Neutrophil (primary cell): ENCODE measurements around the gene KRTAP9-6.

Source experiments
- H3K27ac ChIP-seq: fragments of 200-600 bp; sonication (generic); 2 replicates; pipeline ENCODE4 v1.5.1; 2016; ENCODE audit warnings: mild to moderate bottlenecking, moderate library complexity
- H3K27me3 ChIP-seq: fragments of 200-600 bp; sonication (generic); 2 replicates; pipeline ENCODE4 v1.6.0; 2016; ENCODE audit warnings: mild to moderate bottlenecking
- H3K36me3 ChIP-seq: fragments of 200-600 bp; sonication (generic); 2 replicates; pipeline ENCODE4 v1.5.1; 2017
- H3K4me1 ChIP-seq, 2 experiments: fragments of 200-600 bp in 1 of 2; sonication (generic) in 1 of 2; 1 replicate in 1 of 2; 2 replicates in 1 of 2; pipeline versions ENCODE4 v1.5.1 to v1.6.1; 2013 to 2016; ENCODE audit warnings: low read depth in 1 of 2, low read length in 1 of 2, mild to moderate bottlenecking in 1 of 2, moderate library complexity in 1 of 2; ENCODE audit not compliant: control insufficient read depth in 1 of 2, insufficient read depth in 1 of 2
- H3K4me3 ChIP-seq, 2 experiments: fragments of 200-600 bp in 1 of 2; sonication (generic) in 1 of 2; 1 replicate in 1 of 2; 2 replicates in 1 of 2; pipeline ENCODE4 v1.5.1; 2013 to 2016; ENCODE audit warnings: low read depth in 1 of 2, low read length in 1 of 2, mild to moderate bottlenecking in 1 of 2, moderate library complexity in 1 of 2
- H3K9me3 ChIP-seq: fragments of 200-600 bp; sonication (generic); 2 replicates; pipeline ENCODE4 v1.5.1; 2016
- TF ChIP-seq, protein P1 (sequence below): fragments of 200-600 bp; sonication (generic); IDR thresholded peaks from 2 replicates; pipeline ENCODE4 v1.5.1; 2016; ENCODE audit warnings: antibody characterized with exemption

Gene KRTAP9-6

DNA sequence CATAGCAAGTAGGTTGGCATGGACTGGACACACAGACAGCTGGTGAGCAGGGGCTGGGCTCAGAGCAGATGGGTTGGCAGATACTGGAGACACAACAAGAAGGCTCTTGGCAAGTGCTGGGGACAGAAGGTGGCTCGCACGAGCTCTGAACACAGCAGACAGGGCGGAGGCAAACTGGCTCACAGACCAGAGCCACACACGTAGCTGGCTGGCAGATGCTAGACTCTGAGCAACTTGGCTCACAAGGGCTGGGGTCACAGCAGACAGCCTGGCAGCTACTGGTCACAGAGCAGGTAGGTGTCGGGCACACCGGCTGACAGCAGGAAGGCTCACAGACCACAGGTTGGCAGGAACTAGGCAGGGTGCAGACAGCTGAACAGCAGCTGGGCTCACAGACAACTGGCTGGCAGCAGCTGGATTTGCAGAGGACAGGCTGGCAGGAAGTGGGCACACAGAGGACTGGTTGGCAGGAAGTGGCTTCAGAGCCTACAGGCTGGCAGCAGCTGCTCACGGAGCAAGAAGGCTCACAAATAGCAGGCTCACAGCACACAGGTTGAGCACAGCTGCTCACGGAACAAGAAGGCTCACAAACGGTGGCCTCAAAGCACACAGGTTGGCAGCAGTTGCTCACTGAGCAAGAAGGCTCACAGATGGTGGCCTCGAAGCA lies 43.2 kb downstream of the KRTAP9-6 start:
- Histone ChIP-seq H3K36me3 (no peaks in the 10 kb centered on the region), H3K27me3 (no peaks in the 10 kb centered on the region), H3K4me3 (peak overlapping the region; percentile 68 to 69), H3K4me1 (peaks cover 32 to 33% of the 10 kb centered on the region in 2 experiments), H3K9me3 (no peaks in the 10 kb centered on the region), H3K27ac (peak overlapping the region; percentile 91)
- TF ChIP-seq, protein P1, sequence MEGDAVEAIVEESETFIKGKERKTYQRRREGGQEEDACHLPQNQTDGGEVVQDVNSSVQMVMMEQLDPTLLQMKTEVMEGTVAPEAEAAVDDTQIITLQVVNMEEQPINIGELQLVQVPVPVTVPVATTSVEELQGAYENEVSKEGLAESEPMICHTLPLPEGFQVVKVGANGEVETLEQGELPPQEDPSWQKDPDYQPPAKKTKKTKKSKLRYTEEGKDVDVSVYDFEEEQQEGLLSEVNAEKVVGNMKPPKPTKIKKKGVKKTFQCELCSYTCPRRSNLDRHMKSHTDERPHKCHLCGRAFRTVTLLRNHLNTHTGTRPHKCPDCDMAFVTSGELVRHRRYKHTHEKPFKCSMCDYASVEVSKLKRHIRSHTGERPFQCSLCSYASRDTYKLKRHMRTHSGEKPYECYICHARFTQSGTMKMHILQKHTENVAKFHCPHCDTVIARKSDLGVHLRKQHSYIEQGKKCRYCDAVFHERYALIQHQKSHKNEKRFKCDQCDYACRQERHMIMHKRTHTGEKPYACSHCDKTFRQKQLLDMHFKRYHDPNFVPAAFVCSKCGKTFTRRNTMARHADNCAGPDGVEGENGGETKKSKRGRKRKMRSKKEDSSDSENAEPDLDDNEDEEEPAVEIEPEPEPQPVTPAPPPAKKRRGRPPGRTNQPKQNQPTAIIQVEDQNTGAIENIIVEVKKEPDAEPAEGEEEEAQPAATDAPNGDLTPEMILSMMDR: no peak

DNA sequence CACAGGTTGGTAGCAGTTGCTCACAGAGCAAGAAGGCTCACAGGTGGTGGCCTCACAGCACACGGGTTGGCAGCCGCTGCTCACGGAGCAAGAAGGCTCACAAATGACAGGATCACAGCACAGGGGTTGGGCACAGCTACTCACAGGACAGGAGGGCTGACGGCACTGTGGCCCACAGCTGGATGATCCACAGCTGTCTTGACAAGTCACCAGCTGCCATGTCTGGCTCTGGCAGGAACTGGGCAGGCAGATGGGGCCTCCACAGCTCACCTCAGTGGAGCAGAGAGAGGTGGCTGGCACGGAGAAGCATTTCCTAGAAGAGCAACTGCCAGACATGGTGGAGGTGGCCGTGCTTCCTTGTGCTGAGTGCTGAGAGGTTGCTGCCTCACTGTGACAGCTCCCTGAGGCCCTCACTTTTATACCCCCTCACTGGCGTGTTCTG lies 43.8 kb downstream of the KRTAP9-6 start, which contains the start of gene KRTAP16-1:
KRTAP16-1 (minus strand) TSS at position 392 of the 442 bp plus-strand sequence; CDS start at position 336, 56 bp downstream.
- Histone ChIP-seq H3K4me1 (peaks cover 32 to 33% of the 10 kb centered on the region in 2 experiments), H3K27ac (peak within 1 kb of the TSS; percentile 91), H3K27me3 (no peaks in the 10 kb centered on the region), H3K36me3 (no peaks in the 10 kb centered on the region), H3K9me3 (no peaks in the 10 kb centered on the region), H3K4me3 (peak within 1 kb of the TSS; percentile 68 to 69)
- TF ChIP-seq, protein P1: no peak

DNA sequence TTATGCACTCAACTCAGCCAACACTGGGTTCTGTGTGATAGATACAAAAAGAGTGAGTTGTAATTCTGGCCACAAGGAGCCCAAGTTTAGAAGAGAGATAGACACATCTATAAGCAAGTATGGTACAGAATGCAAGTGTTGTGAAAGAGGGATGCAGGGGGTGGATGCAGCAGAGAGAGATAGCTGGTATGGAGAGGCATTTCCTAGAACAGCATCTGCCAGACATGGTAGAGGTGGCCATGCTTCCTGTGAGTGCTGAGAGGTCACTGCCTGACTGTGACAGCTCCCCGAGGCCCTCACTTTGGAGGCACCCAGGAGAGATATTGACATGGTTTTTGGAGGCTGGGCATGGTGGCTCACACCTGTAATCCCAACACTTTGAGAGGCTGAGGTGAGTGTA lies 45.9 kb downstream of the KRTAP9-6 start:
- TF ChIP-seq, protein P1: no peak
- no peak overlapping the region for H3K4me3 ChIP-seq

DNA sequence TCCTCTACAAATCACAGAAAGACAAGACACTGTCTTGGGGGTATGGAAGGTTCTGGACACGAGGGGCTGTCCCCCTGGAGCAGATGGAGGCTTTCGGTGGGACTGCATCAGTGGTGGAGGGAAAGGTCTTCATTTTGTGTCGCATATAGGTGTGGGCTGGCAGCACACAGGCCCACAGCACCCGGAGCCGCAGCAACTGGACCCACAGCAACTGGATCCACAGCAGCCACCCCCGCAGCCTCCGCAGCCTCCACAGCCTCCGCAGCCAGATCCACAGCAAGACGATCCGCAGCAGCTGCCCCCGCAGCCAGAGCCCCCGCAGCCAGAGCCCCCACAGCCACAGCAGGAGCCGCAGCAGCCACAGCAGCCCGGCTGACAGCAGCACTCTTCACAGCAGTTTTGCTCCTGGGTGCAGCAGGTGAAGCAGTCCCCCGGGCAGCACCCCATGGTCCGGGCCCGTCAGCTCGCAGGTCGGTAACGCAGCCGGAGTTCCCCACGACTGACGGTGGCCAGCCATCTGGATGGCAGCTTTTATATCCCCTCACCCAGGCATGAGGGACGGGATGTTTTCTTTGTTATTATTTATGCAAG lies 50.1 kb downstream of the KRTAP9-6 start, which contains the start of gene KRTAP17-1:
KRTAP17-1 (minus strand) TSS at position 507 of the 591 bp plus-strand sequence; CDS start at position 447, 60 bp downstream.
- H3K36me3 ChIP-seq: no peaks in the 10 kb centered on the region
- TF ChIP-seq, protein P1: no peak
- no peak within 1 kb of the TSS for H3K27ac ChIP-seq
- no peaks in the 10 kb centered on the region for H3K9me3 ChIP-seq
- no peaks in the 10 kb centered on the region for H3K4me1 ChIP-seq
- H3K4me3 ChIP-seq: no peak within 1 kb of the TSS
- no peaks in the 10 kb centered on the region for H3K27me3 ChIP-seq

More for the DNA sequence above, 45.9 kb downstream of the KRTAP9-6 start:
- no peaks in the 10 kb centered on the region for H3K9me3 ChIP-seq
- H3K27ac ChIP-seq: no peak overlapping the region
- H3K36me3 ChIP-seq: no peaks in the 10 kb centered on the region
- no peaks in the 10 kb centered on the region for H3K27me3 ChIP-seq
- peaks cover 32 to 33% of the 10 kb centered on the region in 2 experiments for H3K4me1 ChIP-seq
